Right atrium auricular region (tissue), 2 donors: ENCODE data around the gene ALDH3A1. TPM values are rescaled to one million over a fixed set of nuclear protein-coding genes. Genes with fewer than 3 reads are reported as not detected.

Experiments used
- DNase-seq: peaks from one replicate; pipeline ENCODE4 v3.0.0-alpha.2; 2019; ENCODE audit warnings: low spot score
- H3K27ac ChIP-seq, 2 donors: fragments of 200-600 bp; sonication (generic); 1 replicate in 1 of 2; 2 replicates in 1 of 2; pipeline ENCODE4 v1.5.1; 2016 to 2019
- H3K27me3 ChIP-seq, 2 donors: fragments of 200-600 bp; sonication (generic); one replicate each; pipeline versions ENCODE4 v1.5.1 to v1.6.0; 2017 to 2019
- H3K36me3 ChIP-seq: fragments of 200-600 bp; sonication (generic); one replicate; pipeline ENCODE4 v1.5.1; 2016
- H3K4me1 ChIP-seq, 2 donors: fragments of 200-600 bp; sonication (generic); one replicate each; pipeline versions ENCODE4 v1.5.1 to v1.6.0; 2017 to 2019
- H3K4me3 ChIP-seq, 2 donors: fragments of 200-600 bp; sonication (generic); 1 replicate in 1 of 2; 2 replicates in 1 of 2; pipeline ENCODE4 v1.5.1; 2017 to 2019; ENCODE audit warnings: mild to moderate bottlenecking in 1 of 2, moderate library complexity in 1 of 2
- H3K9me3 ChIP-seq, 2 donors: fragments of 200-600 bp; sonication (generic); one replicate each; pipeline ENCODE4 v1.5.1; 2019
- CTCF ChIP-seq, 2 donors: fragments of 200-600 bp; sonication (generic); IDR thresholded peaks; one replicate each; pipeline ENCODE4 v1.5.1; 2019; ENCODE audit warnings: antibody characterized with exemption in 2 of 2
- total RNA-seq, 2 donors: library from RNA; depleted of rRNA; stranded (reverse); fragments of >200 nt; gene quantifications; one replicate each; pipeline ENCODE4 v1.1.0, GENCODE V29; 2016

The ALDH3A1 gene
- total RNA-seq, 2 donors from 2014 or later: 0.22 to 1.8 TPM

DNA sequence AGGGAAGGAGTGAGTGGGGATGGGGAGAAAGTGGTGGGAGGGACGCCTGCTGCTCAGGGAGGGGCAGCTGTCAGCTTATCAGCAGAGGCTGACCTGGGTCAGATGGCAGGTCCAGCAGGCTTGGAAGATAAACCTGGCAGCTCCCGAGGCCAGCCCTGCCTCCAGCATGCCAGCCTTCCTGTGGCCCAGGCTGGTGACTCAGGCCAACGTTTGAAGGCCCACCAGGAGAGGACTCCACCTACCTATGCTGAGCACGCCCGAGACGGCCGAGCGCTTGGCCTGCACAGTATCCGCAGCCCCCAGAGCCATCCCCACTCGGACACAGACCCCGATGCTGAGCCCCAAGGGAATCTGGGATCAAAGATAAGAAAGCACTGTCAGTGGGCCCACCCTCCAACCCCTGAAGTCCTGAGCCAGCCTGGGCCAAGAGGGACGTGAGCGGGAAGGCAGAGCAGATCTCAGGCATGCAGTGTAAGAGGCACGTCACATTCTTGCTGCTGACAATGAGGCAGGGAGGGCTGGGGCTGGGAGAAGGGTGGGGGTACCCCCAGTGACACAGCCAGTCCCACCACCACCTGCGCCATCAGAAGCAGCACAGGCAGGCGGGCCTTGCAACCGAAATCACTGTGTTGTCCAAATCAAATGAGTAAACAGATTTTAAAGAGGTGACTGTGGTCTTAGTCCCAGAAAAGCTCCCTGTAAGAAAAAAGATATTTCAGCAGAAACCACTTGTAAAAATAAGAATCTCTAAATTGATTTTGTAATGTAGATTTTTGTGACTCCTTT is 44.1 kb downstream of the ALDH3A1 start:
- Histone ChIP-seq H3K4me3 (no peak overlapping the region), H3K9me3 (no peaks in the 10 kb centered on the region), H3K27me3 (no peaks in the 10 kb centered on the region), H3K27ac (peak overlapping the region in 1 of 2 donors; percentile 17), H3K4me1 (peaks cover 0 to 18% of the 10 kb centered on the region in 2 donors), H3K36me3 (no peaks in the 10 kb centered on the region)
- no peak for TF ChIP-seq CTCF (IDR thresholded peaks at IDR 0.05)
- DNase-seq: peak; percentile 57

GRCh38 chr17:19703106-19703827 is 44.8 kb downstream of the ALDH3A1 start:
- no peak for TF ChIP-seq CTCF (IDR thresholded peaks at IDR 0.05)

GRCh38 chr17:19702217-19702641 is 45.9 kb downstream of the ALDH3A1 start:
- H3K4me1 ChIP-seq: peaks cover 0 to 18% of the 10 kb centered on the region in 2 donors
- peak; percentile 42 for DNase-seq
- TF ChIP-seq CTCF (IDR thresholded peaks at IDR 0.05): no peak
- H3K9me3 ChIP-seq: no peaks in the 10 kb centered on the region
- no peaks in the 10 kb centered on the region for H3K27me3 ChIP-seq
- H3K27ac ChIP-seq: no peak overlapping the region
- H3K4me3 ChIP-seq: no peak overlapping the region
- H3K36me3 ChIP-seq: no peaks in the 10 kb centered on the region

More at GRCh38 chr17:19703106-19703827, 44.8 kb downstream of the ALDH3A1 start:
- Histone ChIP-seq H3K27me3 (no peaks in the 10 kb centered on the region), H3K4me1 (peaks cover 0 to 18% of the 10 kb centered on the region in 2 donors), H3K36me3 (no peaks in the 10 kb centered on the region), H3K9me3 (no peaks in the 10 kb centered on the region), H3K4me3 (no peak overlapping the region), H3K27ac (peak overlapping the region in 1 of 2 donors; percentile 17)
- DNase-seq: peak; percentile 58

Other genes with a start within 250 kb of the ALDH3A1 start
- gene SLC47A1, start 214.4 kb downstream of the ALDH3A1 start, total RNA-seq: 1 to 10 TPM; 2.2 to 4.9 TPM
- 10 to 100 TPM; 45.8 to 52.3 TPM for gene ALDH3A2, start 99.5 kb downstream of the ALDH3A1 start, total RNA-seq
- gene SLC47A2, start 31.7 kb downstream of the ALDH3A1 start, total RNA-seq: not detected
- gene ULK2, start 119.6 kb upstream of the ALDH3A1 start, total RNA-seq: 10 to 100 TPM; 18.4 to 20.3 TPM
- 10 to 100 TPM; 14.4 to 16.5 TPM for gene AKAP10, start 229.5 kb upstream of the ALDH3A1 start, total RNA-seq